Measurements from ENCODE around the gene SMOC2.

SMOC2 gene

GRCh38 chr6:168545428-168545827 is 104.4 kb downstream of the SMOC2 start:
- TF ChIP-seq CTCF (IDR thresholded peaks at IDR 0.05; ENCODE audit: low read depth, low read length) (no peak), EZH2phosphoT487 (IDR thresholded peaks at IDR 0.05; ENCODE audit: low read depth) (no peak)
- Histone ChIP-seq H3K27ac (ENCODE audit: low read length) (no peak overlapping the region), H3K4me2 (ENCODE audit: low read length) (no peak overlapping the region), H3K9ac (ENCODE audit: low read length) (no peak overlapping the region), H3K9me3 (ENCODE audit: insufficient read depth, low read length) (no peaks in the 10 kb centered on the region), H3K79me2 (ENCODE audit: low read length) (no peaks in the 10 kb centered on the region), H3K4me3 (ENCODE audit: low read length) (no peak overlapping the region), H3K27me3 (ENCODE audit: low read depth, low read length) (no peaks in the 10 kb centered on the region), H3K4me1 (ENCODE audit: low read length) (no peaks in the 10 kb centered on the region), H2AFZ (ENCODE audit: low read depth, low read length) (no peak overlapping the region), H3K36me3 (replicated peaks; ENCODE audit: low read depth, low read length) (no peaks in the 10 kb centered on the region), H4K20me1 (ENCODE audit: insufficient read depth, low read length) (no peaks in the 10 kb centered on the region)

GRCh38 chr6:168546151-168546550 is 105.2 kb downstream of the SMOC2 start:
- Histone ChIP-seq H3K4me1 (ENCODE audit: low read length) (no peaks in the 10 kb centered on the region), H2AFZ (ENCODE audit: low read depth, low read length) (no peak overlapping the region)
- TF ChIP-seq EZH2phosphoT487 (IDR thresholded peaks at IDR 0.05; ENCODE audit: low read depth) (no peak), CTCF (IDR thresholded peaks at IDR 0.05; ENCODE audit: low read depth, low read length) (no peak)

DNA sequence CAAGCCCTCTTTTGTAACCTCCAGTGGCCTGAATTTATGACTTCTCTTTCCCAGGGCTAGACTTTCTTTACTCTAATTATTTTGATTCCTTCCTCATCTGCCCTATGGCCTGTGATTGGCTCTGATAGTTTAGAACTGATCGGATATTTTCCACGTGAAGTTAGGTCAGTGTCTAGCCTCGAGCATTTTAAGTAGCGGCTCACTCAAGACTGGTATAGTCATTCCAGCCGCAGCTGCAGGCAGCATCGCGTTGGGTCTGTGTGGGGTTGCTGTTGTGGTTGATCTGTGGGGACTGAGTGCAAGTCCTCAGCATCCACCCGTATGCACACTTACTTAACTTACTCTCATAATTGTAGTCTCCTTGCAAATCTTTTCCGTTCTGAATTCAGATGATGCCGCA is 105.7 kb downstream of the SMOC2 start:
- Histone ChIP-seq H3K9me3 (ENCODE audit: insufficient read depth, low read length) (no peaks in the 10 kb centered on the region), H3K27ac (ENCODE audit: low read length) (no peak overlapping the region), H3K79me2 (ENCODE audit: low read length) (no peaks in the 10 kb centered on the region), H3K4me1 (ENCODE audit: low read length) (no peaks in the 10 kb centered on the region), H4K20me1 (ENCODE audit: insufficient read depth, low read length) (no peaks in the 10 kb centered on the region), H3K9ac (ENCODE audit: low read length) (no peak overlapping the region), H3K4me2 (ENCODE audit: low read length) (no peak overlapping the region), H3K4me3 (ENCODE audit: low read length) (no peak overlapping the region), H3K36me3 (replicated peaks; ENCODE audit: low read depth, low read length) (no peaks in the 10 kb centered on the region), H2AFZ (ENCODE audit: low read depth, low read length) (no peak overlapping the region), H3K27me3 (ENCODE audit: low read depth, low read length) (no peaks in the 10 kb centered on the region)
- TF ChIP-seq CTCF (IDR thresholded peaks at IDR 0.05; ENCODE audit: low read depth, low read length) (no peak), EZH2phosphoT487 (IDR thresholded peaks at IDR 0.05; ENCODE audit: low read depth) (no peak)

More at GRCh38 chr6:168546151-168546550, 105.2 kb downstream of the SMOC2 start:
- no peak overlapping the region for H3K4me3 ChIP-seq (ENCODE audit: low read length)
- H3K27ac ChIP-seq (ENCODE audit: low read length) = no peak overlapping the region
- H3K9ac ChIP-seq (ENCODE audit: low read length) = no peak overlapping the region
- no peaks in the 10 kb centered on the region for H3K36me3 ChIP-seq (replicated peaks; ENCODE audit: low read depth, low read length)
- no peaks in the 10 kb centered on the region for H4K20me1 ChIP-seq (ENCODE audit: insufficient read depth, low read length)
- H3K79me2 ChIP-seq (ENCODE audit: low read length) = no peaks in the 10 kb centered on the region
- H3K27me3 ChIP-seq (ENCODE audit: low read depth, low read length) = no peaks in the 10 kb centered on the region
- H3K9me3 ChIP-seq (ENCODE audit: insufficient read depth, low read length) = no peaks in the 10 kb centered on the region
- H3K4me2 ChIP-seq (ENCODE audit: low read length) = no peak overlapping the region

- no peaks in the 10 kb centered on the region for H3K4me1 ChIP-seq (ENCODE audit: low read length)
- no peaks in the 10 kb centered on the region for H3K79me2 ChIP-seq (ENCODE audit: low read length)
- H3K36me3 ChIP-seq (replicated peaks; ENCODE audit: low read depth, low read length) = no peaks in the 10 kb centered on the region
- H3K4me3 ChIP-seq (ENCODE audit: low read length) = no peak overlapping the region
- H3K4me2 ChIP-seq (ENCODE audit: low read length) = no peak overlapping the region
- H3K27ac ChIP-seq (ENCODE audit: low read length) = no peak overlapping the region
- no peak overlapping the region for H3K9ac ChIP-seq (ENCODE audit: low read length)
- H2AFZ ChIP-seq (ENCODE audit: low read depth, low read length) = no peak overlapping the region
- TF ChIP-seq CTCF (IDR thresholded peaks at IDR 0.05; ENCODE audit: low read depth, low read length) (no peak), EZH2phosphoT487 (IDR thresholded peaks at IDR 0.05; ENCODE audit: low read depth) (no peak)
- no peaks in the 10 kb centered on the region for H4K20me1 ChIP-seq (ENCODE audit: insufficient read depth, low read length)
- H3K9me3 ChIP-seq (ENCODE audit: insufficient read depth, low read length) = no peaks in the 10 kb centered on the region
- H3K27me3 ChIP-seq (ENCODE audit: low read depth, low read length) = no peaks in the 10 kb centered on the region
Observed at GRCh38 chr6:168550326-168550725, 109.3 kb downstream of the SMOC2 start.

All from OCI-LY3 (cell line).